NB4 (cell line): ENCODE results near the gene ROR2.

Source experiments
- CTCF ChIP-seq: IDR thresholded peaks from one replicate; pipeline ENCODE4 v1.5.1; 2012; ENCODE audit warnings: low read depth, low read length
- POLR2A ChIP-seq: IDR thresholded peaks from 2 replicates; pipeline ENCODE4 v1.6.1; 2011; ENCODE audit warnings: mild to moderate bottlenecking; ENCODE audit not compliant: insufficient read length; ENCODE audit errors: extremely low read depth

DNA sequence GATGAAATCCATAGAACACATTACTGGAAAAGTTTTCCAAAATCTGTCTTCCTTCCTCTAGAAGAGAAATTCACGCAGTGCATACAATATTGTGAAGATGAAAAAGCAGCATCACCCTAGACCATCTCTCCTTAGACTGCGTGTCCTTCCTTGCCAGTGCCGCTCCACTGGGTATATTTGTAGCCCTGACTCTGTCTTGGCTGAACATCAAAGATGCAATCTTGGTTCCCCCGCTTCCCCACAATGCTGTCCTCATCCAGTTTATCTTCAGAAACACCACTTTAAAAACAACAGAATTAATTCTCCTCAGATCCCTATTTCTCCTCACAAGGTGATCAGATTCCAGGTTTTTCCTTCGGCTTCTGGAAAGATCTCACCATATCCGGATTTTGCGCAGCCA is 53.9 kb downstream of the ROR2 start:
- no peak for TF ChIP-seq CTCF
- no peak for TF ChIP-seq POLR2A
